ENCODE data around the gene ALDH1L1.

The ALDH1L1 gene

GRCh38 chr3:126060613-126061145 lies 119.7 kb downstream of the ALDH1L1 start:
- Histone ChIP-seq H3K4me1 (ENCODE audit: control insufficient read depth, insufficient read depth, low read length) (no peaks in the 10 kb centered on the region), H3K27ac (ENCODE audit: extremely low read depth, low read depth, low read length) (no peak overlapping the region), H3K9me3 (ENCODE audit: control insufficient read depth, insufficient read depth, low read depth, low read length) (no peaks in the 10 kb centered on the region), H3K4me3 (ENCODE audit: low read depth, low read length) (no peak overlapping the region), H3K36me3 (ENCODE audit: control insufficient read depth in 2 of 2, insufficient read depth in 1 of 2, low read length in 2 of 2) (peaks cover 0 to 3% of the 10 kb centered on the region in 2 experiments; a peak in 1 of 3 replicates)
- ChIA-PET CTCF (no interaction called here), POLR2A (no interaction called here)
- no peak for TF ChIP-seq ZNF266 (tag by site-specific recombination; IDR thresholded peaks at IDR 0.05; ENCODE audit: low read depth)
- TF ChIP-seq ZSCAN5A (tag by site-specific recombination; IDR thresholded peaks at IDR 0.05), result no peak
- TF ChIP-seq SCRT2 (tag by site-specific recombination; IDR thresholded peaks at IDR 0.05), result peak; percentile 24; the same call in 1 of the 2 replicates

GRCh38 chr3:126058666-126059065 lies 121.7 kb downstream of the ALDH1L1 start:
- H3K4me3 ChIP-seq (ENCODE audit: low read depth, low read length), result no peak overlapping the region
- POLR2A ChIA-PET, result no interaction called here
- no peak for TF ChIP-seq ZNF791 (tag by site-specific recombination; IDR thresholded peaks at IDR 0.05)
- no peak for TF ChIP-seq KLF17 (tag by site-specific recombination; IDR thresholded peaks at IDR 0.05)
- TF ChIP-seq KLF9 (tag by site-specific recombination; IDR thresholded peaks at IDR 0.05; ENCODE audit: low read depth), result no peak
- TF ChIP-seq ZNF548 (tag by site-specific recombination; IDR thresholded peaks at IDR 0.05), result no peak
- TF ChIP-seq ZNF843 (tag by site-specific recombination; IDR thresholded peaks at IDR 0.05), result no peak
- TF ChIP-seq HOXA7 (CRISPR knock-in tag; IDR thresholded peaks at IDR 0.05; ENCODE audit: borderline replicate concordance), result no peak
- no peak for TF ChIP-seq ZNF530 (tag by site-specific recombination; IDR thresholded peaks at IDR 0.05; ENCODE audit: low read depth)
- no peak for TF ChIP-seq ZNF155 (tag by site-specific recombination; IDR thresholded peaks at IDR 0.05)
- TF ChIP-seq ZNF621 (tag by site-specific recombination; IDR thresholded peaks at IDR 0.05), result no peak
- TF ChIP-seq ZSCAN16 (tag by site-specific recombination; IDR thresholded peaks at IDR 0.05), result no peak
- TF ChIP-seq HOXC10 (CRISPR knock-in tag; IDR thresholded peaks at IDR 0.05), result no peak
- TF ChIP-seq ZNF394 (tag by site-specific recombination; IDR thresholded peaks at IDR 0.05; ENCODE audit: borderline replicate concordance), result no peak
- TF ChIP-seq ZNF112 (tag by site-specific recombination; IDR thresholded peaks at IDR 0.05), result no peak
- no peak for TF ChIP-seq TRIM28 (IDR thresholded peaks at IDR 0.05; ENCODE audit: borderline replicate concordance, low read length)
- no peak for TF ChIP-seq ZBTB44 (tag by site-specific recombination; IDR thresholded peaks at IDR 0.05)
- H3K9me3 ChIP-seq (ENCODE audit: control insufficient read depth, insufficient read depth, low read depth, low read length), result no peaks in the 10 kb centered on the region
- H3K36me3 ChIP-seq (ENCODE audit: control insufficient read depth in 2 of 2, insufficient read depth in 1 of 2, low read length in 2 of 2), result peaks cover 0 to 3% of the 10 kb centered on the region in 2 experiments; a peak in 1 of 3 replicates
- H3K27ac ChIP-seq (ENCODE audit: extremely low read depth, low read depth, low read length), result no peak overlapping the region
- CTCF ChIA-PET, result no interaction called here
- H3K4me1 ChIP-seq (ENCODE audit: control insufficient read depth, insufficient read depth, low read length), result no peaks in the 10 kb centered on the region

- H3K4me3 ChIP-seq (ENCODE audit: low read depth, low read length), result no peak overlapping the region
- no peaks in the 10 kb centered on the region for H3K9me3 ChIP-seq (ENCODE audit: control insufficient read depth, insufficient read depth, low read depth, low read length)
- no peaks in the 10 kb centered on the region for H3K4me1 ChIP-seq (ENCODE audit: control insufficient read depth, insufficient read depth, low read length)
- H3K27ac ChIP-seq (ENCODE audit: extremely low read depth, low read depth, low read length), result no peak overlapping the region
- H3K36me3 ChIP-seq (ENCODE audit: control insufficient read depth in 2 of 2, insufficient read depth in 1 of 2, low read length in 2 of 2), result peaks cover 0 to 3% of the 10 kb centered on the region in 2 experiments; a peak in 1 of 3 replicates
- ChIA-PET CTCF (no interaction called here), POLR2A (no interaction called here)
- no peak for TF ChIP-seq GLIS1 (tag by site-specific recombination; IDR thresholded peaks at IDR 0.05)
- no peak for TF ChIP-seq OVOL3 (tag by site-specific recombination; IDR thresholded peaks at IDR 0.05)
- TF ChIP-seq ZNF792 (tag by site-specific recombination; IDR thresholded peaks at IDR 0.05), result no peak
- TF ChIP-seq ZNF362 (tag by site-specific recombination; IDR thresholded peaks at IDR 0.05), result no peak
- no peak for TF ChIP-seq ZSCAN18 (tag by site-specific recombination; IDR thresholded peaks at IDR 0.05)
- no peak for TF ChIP-seq ZNF311 (tag by site-specific recombination; IDR thresholded peaks at IDR 0.05; ENCODE audit: borderline replicate concordance)
- TF ChIP-seq SCRT2 (tag by site-specific recombination; IDR thresholded peaks at IDR 0.05), result no peak
- TF ChIP-seq TCF7L2 (IDR thresholded peaks at IDR 0.05; ENCODE audit: borderline replicate concordance, low read depth, low read length), result no peak
- TF ChIP-seq ZNF560 (tag by site-specific recombination; IDR thresholded peaks at IDR 0.05; ENCODE audit: borderline replicate concordance), result no peak
Observed at GRCh38 chr3:126057936-126058335, 122.5 kb downstream of the ALDH1L1 start.
